Naive B cell (primary cell): Measurements from ENCODE around the gene RAB25. TPM values are rescaled to one million over a fixed set of nuclear protein-coding genes. Genes with fewer than 3 reads are reported as not detected.
"Not testable (repeated sequence)": the region's sequence is repeated elsewhere in the genome, so short reads cannot be mapped to it uniquely, and the experiment has no call there.

ENCODE experiments used
- ATAC-seq, 2 donors: fragments of 150-1000 bp; cut with Tn5 transposase; 2 replicates each; pipeline ENCODE4 v1.10.0; 2021; ENCODE audit warnings: low read depth in 2 of 2, mild to moderate bottlenecking in 2 of 2, moderate library complexity in 2 of 2
- DNase-seq: peaks from one replicate; pipeline ENCODE4 v3.0.0; 2022
- H3K27ac Mint-ChIP-seq, 6 donors: one replicate each; pipeline ENCODE4 v1.8.0; 2020 to 2022; ENCODE audit warnings: mild to moderate bottlenecking in 6 of 6, mixed read lengths in 6 of 6, moderate library complexity in 5 of 6, inconsistent platforms in 2 of 6
- H3K27me3 Mint-ChIP-seq, 3 donors: one replicate each; pipeline ENCODE4 v1.8.0; 2021 to 2022; ENCODE audit warnings: mixed read lengths in 3 of 3, mild to moderate bottlenecking in 1 of 3
- H3K36me3 Mint-ChIP-seq, 2 donors: one replicate each; pipeline ENCODE4 v1.8.0; 2020 to 2022; ENCODE audit warnings: mixed read lengths in 2 of 2, inconsistent platforms in 1 of 2, mild to moderate bottlenecking in 1 of 2
- H3K4me1 Mint-ChIP-seq, 3 donors: one replicate each; pipeline ENCODE4 v1.8.0; 2020 to 2022; ENCODE audit warnings: mixed read lengths in 3 of 3, inconsistent platforms in 1 of 3, mild to moderate bottlenecking in 1 of 3, moderate library complexity in 1 of 3
- H3K4me3 Mint-ChIP-seq, 8 donors: one replicate each; pipeline ENCODE4 v1.8.0; 2020 to 2022; ENCODE audit warnings: mild to moderate bottlenecking in 8 of 8, mixed read lengths in 8 of 8, moderate library complexity in 8 of 8, inconsistent platforms in 2 of 8
- H3K9me3 Mint-ChIP-seq, 7 donors: one replicate each; pipeline ENCODE4 v1.8.0; 2020 to 2022; ENCODE audit warnings: mixed read lengths in 7 of 7, mild to moderate bottlenecking in 5 of 7, inconsistent platforms in 2 of 7, moderate library complexity in 1 of 7
- polyA plus RNA-seq, 6 donors: library from polyadenylated mRNA; unstranded; fragments of 300-500 nt; fragmentation: Illumina TruSeq; gene quantifications; one replicate each; pipeline ENCODE4 v1.2.3, GENCODE V29; 2021; ENCODE audit warnings: low read depth in 6 of 6

The RAB25 gene
- polyA plus RNA-seq, 6 donors from 2014 or later, result not detected

GRCh38 chr1:156064615-156065014, 3.7 kb downstream of the RAB25 start:
- H3K36me3 Mint-ChIP-seq, result no peaks in the 10 kb centered on the region
- no peaks in the 10 kb centered on the region for H3K27me3 Mint-ChIP-seq
- DNase-seq, result no peak
- H3K4me3 Mint-ChIP-seq, result no peak overlapping the region
- H3K27ac Mint-ChIP-seq, result peak overlapping the region in 1 of 6 donors; percentile 34
- no peaks in the 10 kb centered on the region for H3K9me3 Mint-ChIP-seq
- no peak for ATAC-seq
- H3K4me1 Mint-ChIP-seq, result peaks cover 0 to 5% (median 0%) of the 10 kb centered on the region in 3 donors

GRCh38 chr1:156065212-156065611, 4.3 kb downstream of the RAB25 start:
- peaks cover 0 to 5% (median 0%) of the 10 kb centered on the region in 3 donors for H3K4me1 Mint-ChIP-seq
- DNase-seq (no peak), ATAC-seq (no peak)
- H3K27me3 Mint-ChIP-seq, result peaks cover 0 to 4% (median 3%) of the 10 kb centered on the region in 3 donors
- H3K27ac Mint-ChIP-seq, result peak overlapping the region in 1 of 6 donors; percentile 18
- no peak overlapping the region for H3K4me3 Mint-ChIP-seq
- H3K36me3 Mint-ChIP-seq, result no peaks in the 10 kb centered on the region
- H3K9me3 Mint-ChIP-seq, result no peaks in the 10 kb centered on the region

DNA sequence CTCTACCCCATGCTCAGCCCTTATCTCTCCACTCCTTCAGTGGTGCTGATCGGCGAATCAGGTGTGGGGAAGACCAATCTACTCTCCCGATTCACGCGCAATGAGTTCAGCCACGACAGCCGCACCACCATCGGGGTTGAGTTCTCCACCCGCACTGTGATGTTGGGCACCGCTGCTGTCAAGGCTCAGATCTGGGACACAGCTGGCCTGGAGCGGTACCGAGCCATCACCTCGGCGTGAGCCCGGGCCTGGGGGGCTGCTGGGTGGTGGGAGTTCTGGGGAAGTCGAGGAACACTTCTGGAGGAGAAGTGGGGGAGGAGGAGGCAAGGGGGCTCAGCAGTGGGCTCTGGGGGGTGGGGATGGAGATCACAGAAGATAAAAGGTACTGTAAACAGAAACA, 4.9 kb downstream of the RAB25 start:
- Mint-ChIP-seq H3K4me1 (peaks cover 0 to 5% (median 0%) of the 10 kb centered on the region in 3 donors), H3K27ac (peak overlapping the region in 1 of 6 donors; percentile 62), H3K9me3 (no peaks in the 10 kb centered on the region), H3K27me3 (peaks cover 0 to 9% (median 9%) of the 10 kb centered on the region in 3 donors), H3K4me3 (no peak overlapping the region), H3K36me3 (no peaks in the 10 kb centered on the region)
- DNase-seq (no peak), ATAC-seq (no peak)

GRCh38 chr1:156067262-156067661, 6.3 kb downstream of the RAB25 start:
- no peaks in the 10 kb centered on the region for H3K9me3 Mint-ChIP-seq
- no peak overlapping the region for H3K27ac Mint-ChIP-seq
- H3K36me3 Mint-ChIP-seq, result no peaks in the 10 kb centered on the region
- no peak overlapping the region for H3K4me3 Mint-ChIP-seq
- ATAC-seq, result no peak
- H3K4me1 Mint-ChIP-seq, result peaks cover 0 to 5% (median 0%) of the 10 kb centered on the region in 3 donors
- DNase-seq, result no peak
- peaks cover 0 to 9% (median 9%) of the 10 kb centered on the region in 3 donors for H3K27me3 Mint-ChIP-seq

- peaks cover 0 to 13% (median 9%) of the 10 kb centered on the region in 3 donors for H3K27me3 Mint-ChIP-seq
- H3K9me3 Mint-ChIP-seq, result no peaks in the 10 kb centered on the region
- H3K4me3 Mint-ChIP-seq, result no peak overlapping the region
- DNase-seq (no peak), ATAC-seq (no peak)
- no peaks in the 10 kb centered on the region for H3K36me3 Mint-ChIP-seq
- H3K27ac Mint-ChIP-seq, result peak overlapping the region in 1 of 6 donors; percentile 44
- H3K4me1 Mint-ChIP-seq, result peaks cover 0 to 5% (median 0%) of the 10 kb centered on the region in 3 donors
Measured at GRCh38 chr1:156069490-156070455, 8.8 kb downstream of the RAB25 start.

- no peak for ATAC-seq
Measured at GRCh38 chr1:156070548-156070947, 9.6 kb downstream of the RAB25 start.

DNA sequence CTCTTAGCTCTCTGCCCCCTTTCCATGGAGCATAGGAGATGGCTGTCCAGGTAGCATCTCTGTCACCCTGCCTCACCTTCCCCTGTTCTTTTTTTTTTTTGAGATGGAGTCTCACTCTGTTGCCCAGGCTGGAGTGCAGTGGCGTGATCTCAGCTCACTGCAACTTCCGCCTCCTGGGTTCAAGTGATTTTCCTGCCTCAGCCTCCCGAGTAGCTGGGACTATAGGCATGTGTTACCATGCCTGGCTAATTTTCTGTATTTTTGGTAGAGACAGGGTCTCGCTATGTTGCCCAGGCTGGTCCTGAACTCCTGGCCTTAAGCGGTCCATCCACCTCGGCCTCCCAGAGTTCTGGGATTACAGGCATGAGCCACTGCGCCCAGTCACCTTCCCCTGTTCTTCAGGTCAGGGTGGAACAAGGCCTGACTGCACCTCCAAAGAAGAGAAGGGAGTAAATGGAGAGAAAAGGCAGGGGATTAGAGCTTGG, 10.4 kb downstream of the RAB25 start:
- peak overlapping the region in 1 of 6 donors; percentile 52 for H3K27ac Mint-ChIP-seq
- not testable (repeated sequence) for H3K36me3 Mint-ChIP-seq, DNase-seq, H3K4me3 Mint-ChIP-seq, H3K9me3 Mint-ChIP-seq, ATAC-seq
- peaks cover 0 to 13% (median 9%) of the 10 kb centered on the region in 3 donors for H3K27me3 Mint-ChIP-seq
- peaks cover 7 to 17% (median 8%) of the 10 kb centered on the region in 3 donors for H3K4me1 Mint-ChIP-seq

More at GRCh38 chr1:156070548-156070947, 9.6 kb downstream of the RAB25 start:
- no peaks in the 10 kb centered on the region for H3K9me3 Mint-ChIP-seq
- no peak for DNase-seq
- H3K27me3 Mint-ChIP-seq, result peaks cover 0 to 13% (median 9%) of the 10 kb centered on the region in 3 donors
- peaks cover 4 to 10% (median 6%) of the 10 kb centered on the region in 3 donors for H3K4me1 Mint-ChIP-seq
- no peak overlapping the region for H3K4me3 Mint-ChIP-seq
- H3K36me3 Mint-ChIP-seq, result no peaks in the 10 kb centered on the region
- peak overlapping the region in 1 of 6 donors; percentile 89 for H3K27ac Mint-ChIP-seq

- no peak overlapping the region for H3K4me3 Mint-ChIP-seq
- H3K9me3 Mint-ChIP-seq, result no peaks in the 10 kb centered on the region
- peaks cover 0 to 13% (median 9%) of the 10 kb centered on the region in 3 donors for H3K27me3 Mint-ChIP-seq
- no peak overlapping the region for H3K27ac Mint-ChIP-seq
- peaks cover 7 to 16% (median 8%) of the 10 kb centered on the region in 3 donors for H3K4me1 Mint-ChIP-seq
- DNase-seq (no peak), ATAC-seq (no peak)
- H3K36me3 Mint-ChIP-seq, result no peaks in the 10 kb centered on the region
Measured at GRCh38 chr1:156072251-156072650, 11.3 kb downstream of the RAB25 start.

- H3K27ac Mint-ChIP-seq, result no peak overlapping the region
- no peaks in the 10 kb centered on the region for H3K36me3 Mint-ChIP-seq
- H3K27me3 Mint-ChIP-seq, result peaks cover 0 to 13% (median 9%) of the 10 kb centered on the region in 3 donors
- DNase-seq, result no peak
- H3K4me1 Mint-ChIP-seq, result peaks cover 7 to 19% (median 12%) of the 10 kb centered on the region in 3 donors
- no peak overlapping the region for H3K4me3 Mint-ChIP-seq
- no peak for ATAC-seq
- H3K9me3 Mint-ChIP-seq, result no peaks in the 10 kb centered on the region
Measured at GRCh38 chr1:156073110-156073687, 12.2 kb downstream of the RAB25 start.

DNA sequence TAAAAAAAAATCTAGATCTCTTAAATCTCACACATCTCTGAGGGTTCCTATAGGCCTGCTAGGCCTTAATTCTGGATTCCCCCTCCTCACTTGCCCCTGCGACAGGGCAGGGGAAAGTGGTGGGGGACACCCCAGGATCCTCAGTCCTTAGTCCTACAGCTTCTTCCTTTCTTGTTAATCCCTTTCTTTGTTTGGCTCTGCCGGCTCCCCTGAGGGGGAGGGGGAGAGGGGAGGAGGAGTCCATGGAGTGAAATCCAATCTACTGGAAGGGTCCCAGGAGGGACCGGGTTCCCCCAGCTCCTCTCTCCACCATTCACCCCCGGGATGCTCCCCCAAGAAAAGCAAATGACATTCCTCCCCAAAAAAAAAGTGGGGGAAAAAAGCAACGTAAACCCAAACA, 12.8 kb downstream of the RAB25 start:
- no peaks in the 10 kb centered on the region for H3K9me3 Mint-ChIP-seq
- DNase-seq, result no peak
- no peak for ATAC-seq
- no peak overlapping the region for H3K4me3 Mint-ChIP-seq
- no peaks in the 10 kb centered on the region for H3K36me3 Mint-ChIP-seq
- H3K27ac Mint-ChIP-seq, result no peak overlapping the region
- peaks cover 0 to 13% (median 9%) of the 10 kb centered on the region in 3 donors for H3K27me3 Mint-ChIP-seq
- peaks cover 7 to 19% (median 12%) of the 10 kb centered on the region in 3 donors for H3K4me1 Mint-ChIP-seq

GRCh38 chr1:156074661-156075060, 13.7 kb downstream of the RAB25 start:
- Mint-ChIP-seq H3K36me3 (no peaks in the 10 kb centered on the region), H3K4me1 (peaks cover 7 to 19% (median 12%) of the 10 kb centered on the region in 3 donors), H3K27ac (no peak overlapping the region), H3K9me3 (no peaks in the 10 kb centered on the region), H3K27me3 (peaks cover 0 to 13% (median 9%) of the 10 kb centered on the region in 3 donors), H3K4me3 (peak overlapping the region in 3 of 8 donors; percentile 16 to 68 (median 29))
- no peak for DNase-seq
- no peak for ATAC-seq

- Mint-ChIP-seq H3K27me3 (peaks cover 0 to 11% (median 6%) of the 10 kb centered on the region in 3 donors), H3K36me3 (no peaks in the 10 kb centered on the region), H3K4me3 (peak overlapping the region in 5 of 8 donors; percentile 35 to 78 (median 59)), H3K4me1 (peaks cover 7 to 19% (median 12%) of the 10 kb centered on the region in 3 donors), H3K9me3 (no peaks in the 10 kb centered on the region), H3K27ac (no peak overlapping the region)
- no peak for ATAC-seq
- no peak for DNase-seq
Measured at GRCh38 chr1:156075162-156075561, 14.2 kb downstream of the RAB25 start.

DNA sequence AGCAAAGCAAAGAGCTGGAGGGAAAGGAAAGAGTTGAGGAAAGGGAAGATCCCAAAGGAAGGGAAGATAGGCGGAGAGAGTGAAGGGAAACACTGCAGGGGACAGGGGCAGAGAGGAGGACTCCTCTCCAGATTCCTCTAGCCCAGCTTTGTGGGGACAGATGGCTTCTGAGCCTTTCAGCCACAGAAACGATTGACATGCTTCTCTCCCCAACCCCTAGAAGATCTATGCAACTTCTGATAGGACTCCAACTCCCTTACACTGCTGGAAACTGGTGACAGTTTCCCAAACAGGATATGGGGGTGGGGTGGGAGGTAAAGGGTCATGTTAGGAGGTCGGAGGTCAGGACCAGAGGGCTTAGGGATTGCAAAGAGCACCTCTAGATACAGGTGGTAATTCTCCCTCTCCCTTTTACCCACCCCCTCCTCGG, 14.8 kb downstream of the RAB25 start:
- no peaks in the 10 kb centered on the region for H3K9me3 Mint-ChIP-seq
- H3K27ac Mint-ChIP-seq, result peak overlapping the region in 1 of 6 donors; percentile 76
- no peaks in the 10 kb centered on the region for H3K36me3 Mint-ChIP-seq
- peaks cover 9 to 19% (median 12%) of the 10 kb centered on the region in 3 donors for H3K4me1 Mint-ChIP-seq
- no peak for ATAC-seq
- H3K4me3 Mint-ChIP-seq, result peak overlapping the region; percentile 35 to 86 (median 75)
- no peak for DNase-seq
- H3K27me3 Mint-ChIP-seq, result peaks cover 0 to 5% (median 0%) of the 10 kb centered on the region in 3 donors
